SKM-1 treated with dmso at 0.1 percent for 144 hours (cell line): ENCODE measurements around the gene ING5.
"Not testable (repeated sequence)": the region's sequence is repeated elsewhere in the genome, so short reads cannot be mapped to it uniquely, and the experiment has no call there.

Experiments
- DNase-seq: peaks from one replicate; lab custom pipeline; 2025; ENCODE audit not compliant: unreplicated experiment; lab: John Stamatoyannopoulos, UW

The ING5 gene

DNA sequence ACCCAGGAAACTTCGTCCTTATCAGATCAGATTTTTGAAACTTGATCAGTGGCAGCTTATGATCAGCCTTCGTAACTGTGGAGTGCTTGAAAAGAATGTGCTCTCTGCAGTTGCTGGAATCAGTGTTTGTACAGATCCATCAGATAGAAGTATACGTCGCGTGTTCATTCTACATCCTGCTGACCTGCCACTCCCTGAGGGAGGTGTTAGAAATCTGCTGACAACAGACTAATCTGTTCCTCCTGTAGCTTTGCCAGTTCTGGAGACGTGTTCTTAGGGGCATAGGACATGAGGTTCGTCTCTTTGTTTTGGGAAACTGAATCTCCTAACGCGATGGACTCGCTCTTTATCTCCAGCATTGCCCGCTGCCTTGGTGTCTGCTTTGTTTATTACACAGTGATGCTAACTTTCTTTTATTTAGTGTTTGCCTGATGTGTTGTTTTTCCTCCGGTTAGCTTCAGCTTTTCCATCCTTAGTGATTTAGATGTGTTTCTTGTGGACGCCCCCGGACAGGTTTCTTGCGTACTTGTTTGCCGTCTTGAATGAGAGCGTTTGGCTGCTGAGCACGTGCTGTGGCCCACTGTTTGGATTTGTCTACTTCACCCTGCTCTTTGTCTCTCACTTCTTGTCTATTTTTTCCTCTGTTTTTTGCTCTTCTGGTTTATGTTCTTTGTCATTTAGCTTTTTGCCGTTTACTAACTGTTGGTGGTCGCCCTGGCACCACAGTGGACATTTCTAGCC is 57.4 kb downstream of the ING5 start:
- no peak for DNase-seq

DNA sequence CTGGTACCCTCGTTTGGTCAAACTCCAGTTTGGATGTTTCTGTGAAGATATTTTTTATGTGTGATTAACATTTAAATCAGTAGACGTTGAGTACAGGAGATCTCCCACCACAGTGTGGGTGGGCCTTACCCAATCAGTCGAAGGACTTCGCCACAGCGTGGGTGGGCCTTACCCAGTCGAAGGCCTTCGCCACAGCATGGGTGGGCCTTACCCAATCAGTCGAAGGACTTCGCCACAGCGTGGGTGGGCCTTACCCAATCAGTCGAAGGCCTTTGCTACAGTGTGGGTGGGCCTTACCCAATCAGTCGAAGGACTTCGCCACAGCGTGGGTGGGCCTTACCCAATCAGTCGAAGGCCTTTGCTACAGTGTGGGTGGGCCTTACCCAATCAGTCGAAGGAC is 58.1 kb downstream of the ING5 start:
- not testable (repeated sequence) for DNase-seq

DNA sequence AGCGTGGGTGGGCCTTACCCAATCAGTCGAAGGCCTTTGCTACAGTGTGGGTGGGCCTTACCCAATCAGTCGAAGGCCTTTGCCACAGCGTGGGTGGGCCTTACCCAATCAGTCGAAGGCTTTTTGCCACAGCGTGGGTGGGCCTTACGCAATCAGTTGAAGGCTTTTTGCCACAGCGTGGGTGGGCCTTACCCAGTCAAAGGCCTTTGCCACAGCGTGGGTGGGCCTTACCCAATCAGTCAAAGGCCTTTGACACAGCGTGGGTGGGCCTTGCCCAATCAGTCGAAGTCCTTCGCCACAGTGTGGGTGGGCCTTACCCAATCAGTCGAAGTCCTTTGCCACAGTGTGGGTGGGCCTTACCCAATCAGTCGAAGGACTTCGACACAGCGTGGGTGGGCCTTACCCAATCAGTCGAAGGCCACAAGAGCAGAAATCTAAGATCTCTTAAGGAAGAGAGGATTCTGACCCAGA is 58.5 kb downstream of the ING5 start:
- no peak for DNase-seq

DNA sequence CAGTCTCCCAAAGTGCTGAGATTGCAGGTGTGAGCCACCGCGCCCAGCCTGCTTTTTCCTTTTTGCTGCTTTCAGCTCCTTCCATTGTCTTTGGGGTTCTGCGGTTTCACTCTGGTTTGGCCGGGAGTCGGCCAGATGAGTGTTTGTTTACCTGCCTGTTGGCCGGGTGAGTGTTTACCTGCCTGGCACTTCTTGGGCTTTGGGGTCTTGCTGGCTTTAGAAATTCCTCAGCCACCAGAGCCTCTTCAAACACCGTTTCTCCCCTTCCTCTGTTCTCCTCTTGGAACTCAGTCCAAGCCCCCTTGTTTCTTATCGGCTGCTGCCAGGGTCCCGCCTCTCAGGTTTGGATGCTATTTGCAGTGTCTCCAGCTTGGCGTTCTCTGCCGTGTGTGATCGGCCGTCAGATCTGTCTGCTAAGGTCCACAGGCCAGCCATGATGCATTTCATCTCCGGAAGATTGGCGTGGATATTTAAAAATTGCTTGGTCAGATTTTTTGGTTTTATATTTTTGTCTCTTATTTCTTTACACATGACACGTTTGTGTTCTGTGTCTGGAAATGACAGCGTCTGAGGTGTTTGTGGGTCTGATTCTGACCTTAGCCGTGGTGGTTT is 60.6 kb downstream of the ING5 start:
- no peak for DNase-seq

DNA sequence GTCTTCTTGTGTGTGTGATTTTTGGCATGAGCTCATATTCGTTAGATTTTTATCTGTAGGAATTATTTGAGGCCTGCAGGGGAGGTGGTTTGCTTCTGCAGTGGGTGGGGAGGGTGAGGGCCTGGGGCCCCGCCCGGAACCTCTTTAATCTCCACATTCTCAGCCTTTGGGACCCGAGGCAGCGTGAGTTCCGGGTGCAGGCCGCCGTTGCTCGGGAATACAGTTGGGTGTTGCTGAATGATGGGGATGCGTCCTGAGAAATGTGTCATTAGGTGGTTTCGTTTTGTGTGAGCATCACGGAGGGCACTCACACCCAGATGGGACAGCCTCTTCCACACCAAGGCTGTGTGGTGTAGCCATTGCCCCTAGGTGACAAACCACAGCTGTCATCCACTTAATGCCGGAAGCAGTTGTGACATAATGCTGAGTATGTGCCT is 61.1 kb downstream of the ING5 start:
- DNase-seq = no peak

DNA sequence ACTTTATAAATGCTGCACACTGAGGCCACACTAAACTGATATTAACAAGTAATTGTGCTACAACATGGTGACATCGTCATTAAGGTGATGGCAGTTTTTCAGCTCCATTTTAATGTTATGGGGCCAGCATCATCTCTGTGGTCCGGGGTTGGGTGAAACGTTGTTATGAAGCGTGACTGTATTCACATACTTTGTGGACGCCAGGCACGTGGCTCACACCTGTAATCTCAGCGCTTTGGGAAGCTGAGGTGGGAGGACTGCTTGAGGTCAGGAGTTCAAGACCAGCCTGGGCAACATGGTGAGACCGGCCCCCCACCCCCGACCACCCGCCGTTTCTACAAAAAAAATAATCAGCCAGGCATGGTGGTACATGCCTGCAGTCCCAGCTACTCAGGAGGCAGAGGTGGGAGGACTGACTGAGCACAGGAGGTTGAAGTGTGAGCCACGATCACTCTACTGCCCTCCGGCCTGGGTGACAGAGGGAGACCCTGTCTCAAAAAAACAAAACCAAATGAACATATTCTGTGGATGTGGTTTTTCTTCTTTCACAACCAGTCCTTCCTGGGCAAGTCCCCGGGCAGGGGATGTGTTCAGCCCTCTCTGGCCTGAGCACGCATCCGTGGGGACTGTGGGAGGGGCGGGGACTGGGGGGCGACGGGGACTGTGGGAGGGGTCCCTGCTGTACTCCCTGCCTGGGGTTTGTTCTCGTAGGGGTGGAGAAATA is 61.9 kb downstream of the ING5 start:
- DNase-seq = no peak

DNA sequence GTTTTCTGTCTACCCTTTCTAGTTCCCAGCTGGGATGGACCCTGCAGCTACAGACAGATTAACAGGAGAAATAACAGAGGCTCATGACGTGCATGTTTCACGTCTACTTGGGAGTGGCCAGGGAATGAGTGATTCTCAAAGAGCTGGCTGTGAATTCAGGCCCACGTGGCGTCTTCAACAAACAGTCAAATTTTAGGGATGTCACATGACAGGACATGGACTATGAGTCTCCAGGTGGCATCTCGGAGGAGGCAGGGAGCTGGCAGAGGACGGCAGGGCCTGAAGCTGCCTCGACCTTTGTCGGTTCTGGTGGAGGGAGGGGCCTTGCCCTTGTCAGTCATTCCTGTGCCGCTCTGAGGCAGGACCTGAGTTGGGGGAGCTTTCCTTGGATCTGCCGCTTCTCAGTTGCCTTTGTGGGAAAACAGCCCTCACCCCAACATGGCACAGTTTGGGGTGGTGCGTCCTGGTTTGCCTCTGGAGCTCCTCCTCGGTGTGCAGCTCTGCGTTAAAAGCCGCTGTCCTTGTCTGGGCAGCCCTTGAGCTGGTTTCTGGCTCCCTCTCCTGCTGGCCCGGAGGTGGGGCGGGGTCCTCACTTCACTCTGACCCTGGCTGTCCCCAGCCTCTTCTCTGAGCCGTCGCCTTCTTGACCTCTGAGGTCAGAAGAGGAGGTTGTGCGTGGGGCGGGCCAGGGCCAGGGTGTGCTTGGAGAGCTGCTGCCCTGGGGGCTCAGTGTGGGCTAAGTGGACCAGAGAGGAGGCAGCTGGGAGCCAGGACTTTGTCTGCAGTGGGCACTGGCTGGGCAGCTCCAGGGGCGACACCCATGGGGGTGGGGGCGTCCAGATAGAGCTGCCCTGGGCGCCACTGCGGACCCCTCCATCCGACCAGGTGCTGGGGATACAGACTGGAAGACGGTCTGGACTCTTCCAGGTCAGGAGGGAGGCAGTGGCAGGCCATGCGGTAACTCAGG is 62.7 kb downstream of the ING5 start:
- no peak for DNase-seq

DNA sequence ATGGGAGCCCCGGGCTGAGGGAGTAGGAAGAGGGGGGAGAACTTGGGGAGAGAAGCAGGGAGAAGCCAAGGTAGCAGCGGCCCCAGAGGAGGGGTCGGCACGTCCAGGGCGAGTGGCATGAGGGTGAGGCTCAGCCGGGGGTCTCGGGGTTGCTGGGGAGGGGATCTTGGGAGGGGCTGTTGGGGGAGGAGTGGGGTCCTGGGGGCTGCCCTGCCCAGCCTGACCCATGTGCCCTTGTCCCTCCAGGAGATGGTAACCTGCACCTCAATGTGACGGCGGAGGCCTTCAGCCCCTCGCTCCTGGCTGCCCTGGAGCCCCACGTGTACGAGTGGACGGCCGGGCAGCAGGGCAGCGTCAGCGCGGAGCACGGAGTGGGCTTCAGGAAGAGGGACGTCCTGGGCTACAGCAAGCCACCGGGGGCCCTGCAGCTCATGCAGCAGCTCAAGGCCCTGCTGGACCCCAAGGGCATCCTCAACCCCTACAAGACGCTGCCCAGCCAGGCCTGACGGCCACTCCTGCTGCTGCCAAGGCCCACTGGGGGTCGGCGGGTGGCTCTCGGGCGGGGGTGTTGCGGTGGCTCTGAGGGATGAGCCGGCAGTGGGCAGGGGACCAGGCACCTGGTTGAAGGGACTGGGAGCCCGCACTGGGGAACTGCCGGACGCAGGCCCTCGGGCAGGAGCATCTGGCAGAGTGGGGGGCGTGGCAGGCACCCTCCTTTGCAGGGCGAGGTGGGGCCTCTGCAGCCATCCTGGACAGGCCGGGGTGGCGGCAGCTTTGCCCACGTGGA is 65.8 kb downstream of the ING5 start:
- DNase-seq = no peak

DNA sequence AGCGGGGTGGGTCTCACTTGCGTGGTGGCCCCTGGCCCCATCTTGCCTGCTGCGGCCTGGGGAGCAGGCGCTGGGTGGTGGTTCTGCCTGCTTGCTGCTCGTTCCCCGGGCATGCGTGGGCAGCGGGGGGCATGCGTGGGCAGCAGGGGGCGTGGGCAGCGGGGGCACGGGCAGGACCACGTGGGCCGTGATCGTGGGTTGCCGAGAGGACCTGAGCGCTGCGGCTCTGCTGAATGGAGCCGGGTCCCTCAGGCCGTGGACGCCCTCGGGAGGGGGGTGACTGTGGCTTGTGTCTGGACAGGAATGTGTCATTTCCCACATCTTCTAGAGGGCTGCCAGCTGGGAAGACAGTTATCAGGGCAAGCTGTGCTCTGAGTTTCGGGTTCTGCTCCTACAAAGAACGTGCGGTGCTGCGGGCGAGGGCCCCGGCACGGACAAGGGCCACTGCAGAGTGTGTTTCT is 66.4 kb downstream of the ING5 start:
- no peak for DNase-seq

DNA sequence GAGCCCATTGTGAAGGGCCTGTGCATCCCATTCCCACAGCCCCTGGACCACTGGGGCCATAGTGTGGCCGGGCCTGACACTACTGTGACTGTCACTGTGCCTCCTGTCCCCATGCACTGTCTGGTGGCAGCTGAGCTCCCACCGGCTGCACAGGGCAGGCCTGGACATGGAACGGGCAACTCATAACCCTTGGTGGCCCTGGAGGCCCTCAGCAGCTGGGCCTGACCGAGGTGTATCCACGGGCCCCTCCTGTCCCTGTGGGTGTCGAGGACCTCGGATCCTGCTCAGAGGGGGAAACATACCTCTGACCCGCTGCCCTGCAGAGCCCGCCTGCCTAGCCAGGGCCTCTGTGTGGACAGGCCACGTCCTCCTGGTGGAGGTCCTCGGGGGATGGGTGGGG is 67.0 kb downstream of the ING5 start:
- DNase-seq = no peak

DNA sequence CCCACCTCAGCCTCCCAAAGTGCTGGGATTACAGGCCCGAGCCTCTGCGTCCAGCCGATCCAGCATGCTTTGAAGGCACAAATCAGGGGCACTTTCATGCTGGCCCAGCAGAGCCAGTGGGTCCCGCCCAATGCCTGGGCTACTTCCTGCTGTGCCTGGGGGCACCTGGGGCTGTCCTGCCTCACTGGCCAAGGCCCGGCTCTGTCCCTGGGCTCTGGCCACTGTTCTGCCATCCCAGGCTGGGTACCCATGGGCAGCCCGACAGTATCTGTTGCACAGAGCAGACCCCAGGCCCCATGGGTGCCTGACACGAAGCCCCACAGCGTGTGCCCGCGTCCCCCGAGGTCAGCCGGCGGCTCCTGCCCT is 68.0 kb downstream of the ING5 start:
- DNase-seq = no peak

DNA sequence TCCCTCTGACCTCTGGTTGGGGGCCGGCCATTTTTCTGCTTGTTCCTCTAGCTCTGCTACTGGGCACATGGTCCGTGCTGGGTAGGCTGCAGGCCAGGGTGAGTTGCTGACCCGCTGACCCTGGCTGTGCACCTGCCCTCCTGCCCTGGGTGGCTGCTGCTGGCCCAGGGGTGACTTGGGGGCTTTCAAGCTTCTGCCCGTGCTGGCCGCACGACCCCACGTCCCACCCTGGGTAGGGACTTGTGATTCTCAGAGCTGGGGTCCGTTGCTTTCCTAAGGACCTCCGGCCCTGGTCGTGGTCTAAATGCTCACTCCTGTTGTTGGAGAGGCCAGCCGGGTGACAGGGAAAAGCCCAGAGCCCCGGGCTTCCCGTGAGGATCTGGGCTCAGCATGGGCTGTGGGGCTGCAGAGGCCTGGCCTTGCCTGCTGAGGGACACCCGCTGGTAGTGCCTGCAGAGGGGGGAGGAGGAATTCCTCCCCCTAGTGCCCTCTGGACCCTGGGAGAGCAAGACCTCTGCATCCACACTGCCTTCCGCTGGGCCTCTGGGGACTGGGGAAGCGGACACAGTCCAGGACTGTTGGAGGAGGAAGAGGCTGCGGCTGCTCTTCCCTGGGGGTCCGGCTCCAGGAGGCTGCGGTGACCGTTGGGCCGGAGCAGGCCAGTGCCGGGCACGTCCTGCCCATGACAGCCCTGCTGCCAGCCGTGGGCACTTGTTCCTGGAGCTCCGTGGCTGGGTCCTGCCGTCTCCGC is 68.5 kb downstream of the ING5 start:
- DNase-seq = no peak

DNA sequence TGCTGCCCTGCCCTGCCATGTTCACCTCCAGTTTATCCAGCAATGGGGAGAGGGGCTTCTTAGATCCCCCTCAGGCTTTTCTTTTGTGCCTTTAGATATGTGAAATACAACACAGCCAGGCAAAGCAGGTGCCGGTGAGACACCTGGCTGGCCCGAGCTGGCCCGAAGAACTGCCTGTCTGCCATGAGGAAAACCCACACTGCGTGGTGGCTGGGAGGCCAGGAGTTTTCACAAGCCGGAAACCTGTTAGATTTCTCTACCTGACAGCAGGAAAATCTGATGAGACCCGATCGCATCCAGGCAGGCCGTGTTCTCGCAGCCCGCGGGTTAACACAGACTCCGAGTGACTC is 69.1 kb downstream of the ING5 start:
- DNase-seq = no peak

DNA sequence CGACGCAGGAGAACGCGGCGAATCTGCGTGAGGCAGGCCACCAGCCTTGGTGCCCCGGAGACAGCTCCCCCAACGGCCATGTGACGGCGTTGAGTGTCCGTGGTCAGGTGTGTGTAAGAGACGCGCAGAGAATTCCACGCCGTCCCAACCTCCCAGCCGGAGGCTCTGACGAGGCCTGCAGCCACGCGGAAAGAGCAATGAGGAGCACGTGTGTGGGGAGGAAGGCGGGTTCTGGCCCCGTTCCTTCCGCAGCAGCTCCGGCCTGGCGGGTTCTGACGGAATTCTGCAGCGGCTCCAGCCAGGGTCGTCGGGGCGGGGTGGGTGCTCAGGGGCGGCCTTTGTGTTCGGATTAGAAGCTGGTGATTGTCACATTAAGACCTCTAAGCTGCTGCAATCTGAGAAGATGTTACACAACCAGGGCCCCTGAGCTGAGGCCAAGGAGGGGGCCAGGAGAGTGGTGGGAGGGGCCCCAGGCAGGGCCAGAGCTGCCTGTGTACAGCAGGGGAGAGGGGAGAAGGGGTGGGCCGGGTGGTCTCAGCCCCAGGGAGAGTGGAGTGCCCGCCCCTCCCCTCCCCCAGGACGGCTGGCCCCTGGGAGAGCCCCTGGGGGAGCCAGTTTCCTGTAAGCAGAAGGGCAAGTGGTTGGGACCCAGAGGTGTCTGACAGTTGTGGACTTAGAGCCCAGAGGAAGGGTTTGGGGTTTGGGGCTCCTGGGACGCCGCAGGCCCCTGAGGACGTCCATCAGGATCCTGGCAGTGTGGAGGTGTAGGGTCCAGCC is 69.6 kb downstream of the ING5 start:
- DNase-seq = no peak

DNA sequence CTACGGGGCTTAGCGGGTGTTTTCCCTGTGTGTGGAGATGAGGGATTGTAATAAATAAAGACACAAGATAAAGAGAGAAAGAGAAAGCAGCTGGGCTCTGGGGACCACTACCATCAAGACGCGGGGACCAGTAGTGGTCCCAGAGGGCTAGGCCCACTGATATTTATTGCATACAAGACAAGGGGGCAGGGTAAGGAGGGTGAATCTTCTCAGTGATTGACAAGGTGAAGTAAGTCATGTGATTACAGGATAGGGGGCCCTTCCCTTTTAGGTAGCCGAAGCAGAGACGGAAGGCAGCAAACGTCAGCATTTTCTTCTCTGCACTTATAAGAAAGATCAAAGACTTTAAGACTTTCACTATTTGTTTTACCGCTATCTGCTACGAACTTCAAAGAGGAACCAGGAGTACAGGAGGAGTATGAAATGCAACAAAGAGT is 70.2 kb downstream of the ING5 start:
- no peak for DNase-seq

DNA sequence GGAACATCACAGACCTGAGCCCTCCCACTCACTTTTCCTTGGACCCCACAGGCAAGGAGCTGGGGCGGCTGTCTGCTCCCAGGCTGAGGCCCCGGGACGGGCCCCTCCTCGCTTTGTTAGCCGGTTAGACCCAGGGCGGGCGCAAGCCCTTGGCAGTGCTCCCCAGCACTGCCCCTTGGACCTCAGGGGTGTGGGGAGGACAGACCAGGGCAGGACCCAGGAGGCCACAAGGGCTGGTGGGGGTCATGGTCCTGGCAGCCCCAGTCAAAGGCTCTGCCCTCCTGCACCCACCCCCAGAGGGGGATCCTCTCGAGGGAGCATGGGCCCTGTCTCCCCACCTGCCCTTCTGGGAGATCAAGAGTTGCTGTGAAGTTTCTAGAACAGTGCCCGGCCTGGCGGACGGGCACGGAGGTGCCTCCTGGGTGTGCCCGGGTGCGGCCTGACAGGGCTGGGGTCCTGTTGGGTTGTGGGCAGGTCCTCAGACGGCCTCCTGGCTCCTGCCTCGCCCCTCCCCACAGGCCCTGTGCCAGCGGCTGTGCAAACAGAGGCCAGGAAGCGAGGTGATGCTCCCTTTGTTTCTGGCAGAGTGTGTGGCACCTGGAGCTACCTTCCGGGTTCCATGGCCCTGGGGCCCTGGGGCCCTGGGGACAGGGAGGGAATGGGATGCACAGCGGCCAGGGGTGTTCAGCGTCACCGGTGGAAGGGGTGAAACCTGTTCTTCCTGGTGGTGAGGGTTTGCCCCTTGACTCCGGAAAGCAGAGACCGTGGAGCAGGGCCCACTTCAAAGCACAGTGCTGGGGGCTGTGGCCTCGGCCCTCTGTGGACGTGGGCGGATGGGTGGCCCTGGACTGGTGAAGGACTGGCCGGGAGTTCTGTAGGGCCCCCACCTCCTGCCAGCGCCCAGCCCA is 71.9 kb downstream of the ING5 start:
- DNase-seq = no peak

DNA sequence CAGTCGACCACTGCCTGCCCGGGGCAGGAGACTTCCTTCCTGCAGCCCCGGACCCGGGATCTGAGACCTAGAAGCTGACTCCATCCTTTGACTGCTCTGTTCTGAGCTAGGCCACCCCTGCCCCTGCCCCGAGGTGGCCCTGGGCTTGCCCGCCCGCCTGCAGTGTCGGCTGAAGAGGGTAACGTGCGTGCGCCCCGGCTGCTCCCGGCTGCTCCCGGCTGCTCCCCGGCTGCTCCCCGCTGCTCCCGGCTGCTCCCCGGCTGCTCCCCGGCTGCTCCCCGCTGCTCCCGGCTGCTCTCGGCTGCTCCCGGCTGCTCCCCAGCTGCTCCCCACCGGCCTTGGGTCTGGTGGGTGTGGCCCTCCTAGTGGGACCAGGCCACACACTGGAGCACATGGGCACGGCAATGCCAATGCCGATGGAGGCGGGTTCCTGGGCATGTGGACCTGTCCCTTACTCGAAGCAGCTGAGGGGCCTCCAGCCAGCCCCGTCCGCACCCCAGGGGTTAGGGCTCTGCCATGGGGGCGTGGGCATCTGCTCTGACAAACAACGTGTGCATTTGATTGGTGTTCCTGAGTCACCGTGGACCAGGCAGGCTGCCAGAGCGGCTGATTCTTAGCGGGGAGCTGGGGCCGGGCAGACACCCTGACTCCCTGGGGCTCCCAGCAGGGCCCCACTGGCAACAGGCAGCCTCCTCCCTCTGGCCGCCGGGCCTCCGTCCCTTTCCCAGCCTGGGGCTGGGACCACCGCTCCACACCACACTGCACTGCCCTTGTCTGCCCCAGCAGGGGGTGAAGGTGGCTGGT is 72.8 kb downstream of the ING5 start:
- DNase-seq = no peak
